GM12892 (cell line): ENCODE measurements around the gene MAP3K10.

Experiments used
- POLR2AphosphoS5 ChIP-seq: IDR thresholded peaks from 2 replicates; pipeline ENCODE4 v1.6.1; 2011; ENCODE audit warnings: low read depth, low read length, control low read depth
- TAF1 ChIP-seq: IDR thresholded peaks from 2 replicates; pipeline ENCODE4 v1.6.1; 2011; ENCODE audit warnings: low read depth, mild to moderate bottlenecking, control low read depth, low read length, borderline replicate concordance

- TF ChIP-seq TAF1 (no peak), POLR2AphosphoS5 (no peak)
These were observed at the start of gene MAP3K10 for GRCh38 chr19:40190891-40191835.
